Measurements from ENCODE around the gene VAV2. TPM values are rescaled to one million over a fixed set of nuclear protein-coding genes. Genes with fewer than 3 reads are reported as not detected.

VAV2 gene, protein sequence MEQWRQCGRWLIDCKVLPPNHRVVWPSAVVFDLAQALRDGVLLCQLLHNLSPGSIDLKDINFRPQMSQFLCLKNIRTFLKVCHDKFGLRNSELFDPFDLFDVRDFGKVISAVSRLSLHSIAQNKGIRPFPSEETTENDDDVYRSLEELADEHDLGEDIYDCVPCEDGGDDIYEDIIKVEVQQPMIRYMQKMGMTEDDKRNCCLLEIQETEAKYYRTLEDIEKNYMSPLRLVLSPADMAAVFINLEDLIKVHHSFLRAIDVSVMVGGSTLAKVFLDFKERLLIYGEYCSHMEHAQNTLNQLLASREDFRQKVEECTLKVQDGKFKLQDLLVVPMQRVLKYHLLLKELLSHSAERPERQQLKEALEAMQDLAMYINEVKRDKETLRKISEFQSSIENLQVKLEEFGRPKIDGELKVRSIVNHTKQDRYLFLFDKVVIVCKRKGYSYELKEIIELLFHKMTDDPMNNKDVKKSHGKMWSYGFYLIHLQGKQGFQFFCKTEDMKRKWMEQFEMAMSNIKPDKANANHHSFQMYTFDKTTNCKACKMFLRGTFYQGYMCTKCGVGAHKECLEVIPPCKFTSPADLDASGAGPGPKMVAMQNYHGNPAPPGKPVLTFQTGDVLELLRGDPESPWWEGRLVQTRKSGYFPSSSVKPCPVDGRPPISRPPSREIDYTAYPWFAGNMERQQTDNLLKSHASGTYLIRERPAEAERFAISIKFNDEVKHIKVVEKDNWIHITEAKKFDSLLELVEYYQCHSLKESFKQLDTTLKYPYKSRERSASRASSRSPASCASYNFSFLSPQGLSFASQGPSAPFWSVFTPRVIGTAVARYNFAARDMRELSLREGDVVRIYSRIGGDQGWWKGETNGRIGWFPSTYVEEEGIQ
- 10 to 100 TPM; 15.0 to 25.7 (median 20.5) TPM for total RNA-seq

DNA sequence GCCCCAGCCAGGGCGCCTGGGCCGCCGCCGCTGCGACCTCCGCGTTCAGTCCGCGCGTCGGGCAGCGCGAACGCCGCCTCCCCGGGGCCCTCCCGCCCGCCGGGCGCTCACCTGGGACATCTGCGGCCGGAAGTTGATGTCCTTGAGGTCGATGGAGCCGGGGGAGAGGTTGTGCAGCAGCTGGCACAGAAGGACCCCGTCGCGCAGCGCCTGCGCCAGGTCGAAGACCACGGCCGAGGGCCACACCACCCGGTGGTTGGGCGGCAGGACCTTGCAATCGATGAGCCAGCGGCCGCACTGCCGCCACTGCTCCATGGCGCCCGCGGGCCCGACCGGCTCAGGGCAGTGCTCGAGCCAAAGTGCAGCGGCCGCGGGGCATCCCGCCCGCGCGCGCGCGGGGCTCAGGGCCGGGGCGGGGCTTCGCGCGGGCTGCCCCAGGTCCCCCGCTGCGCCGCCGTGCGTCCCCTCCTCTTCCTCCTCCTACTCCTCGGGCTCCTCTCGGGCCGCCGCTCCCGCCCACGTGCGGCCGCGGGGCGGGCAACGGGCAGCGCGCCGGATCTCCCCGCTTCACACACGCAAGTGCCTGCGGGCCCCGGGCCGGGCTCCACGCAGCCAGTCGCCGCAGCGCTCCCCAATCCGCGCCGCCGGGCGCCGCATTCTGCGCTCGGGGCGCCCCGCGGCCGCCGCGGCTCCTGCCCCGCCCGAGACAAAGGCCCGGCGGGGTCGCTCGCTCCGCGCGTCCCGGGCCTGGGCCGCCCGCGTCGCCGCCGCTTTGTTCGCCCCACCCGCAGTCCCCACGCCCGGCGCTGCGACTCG is at the start of gene VAV2:
VAV2 (minus strand) TSS at position 361 of the 816 bp plus-strand sequence; CDS start at position 315, 46 bp downstream.
- intact Hi-C loops (cut with DNase I) = loop anchor here (5.0 kb wide), 1 partner anchor 60 kb away; no protein-coding TSS in a partner anchor
- H3K9me3 ChIP-seq = no peaks in the 10 kb centered on the region
- H3K4me1 ChIP-seq = peaks cover 26 to 37% of the 10 kb centered on the region in 2 donors
- no peaks in the 10 kb centered on the region for H3K36me3 ChIP-seq
- peak within 1 kb of the TSS; percentile 70 to 87 (median 83) for H3K27ac ChIP-seq
- 0 to 2% methylated on average over 4 to 21 of the region's 124 CpGs for WGBS, 2 donors
- DNase-seq = peak; percentile 73 to 75
- peak in 1 of 2 donors; percentile 45 for TF ChIP-seq POLR2A (IDR thresholded peaks at IDR 0.05)
- TF ChIP-seq, protein P1, sequence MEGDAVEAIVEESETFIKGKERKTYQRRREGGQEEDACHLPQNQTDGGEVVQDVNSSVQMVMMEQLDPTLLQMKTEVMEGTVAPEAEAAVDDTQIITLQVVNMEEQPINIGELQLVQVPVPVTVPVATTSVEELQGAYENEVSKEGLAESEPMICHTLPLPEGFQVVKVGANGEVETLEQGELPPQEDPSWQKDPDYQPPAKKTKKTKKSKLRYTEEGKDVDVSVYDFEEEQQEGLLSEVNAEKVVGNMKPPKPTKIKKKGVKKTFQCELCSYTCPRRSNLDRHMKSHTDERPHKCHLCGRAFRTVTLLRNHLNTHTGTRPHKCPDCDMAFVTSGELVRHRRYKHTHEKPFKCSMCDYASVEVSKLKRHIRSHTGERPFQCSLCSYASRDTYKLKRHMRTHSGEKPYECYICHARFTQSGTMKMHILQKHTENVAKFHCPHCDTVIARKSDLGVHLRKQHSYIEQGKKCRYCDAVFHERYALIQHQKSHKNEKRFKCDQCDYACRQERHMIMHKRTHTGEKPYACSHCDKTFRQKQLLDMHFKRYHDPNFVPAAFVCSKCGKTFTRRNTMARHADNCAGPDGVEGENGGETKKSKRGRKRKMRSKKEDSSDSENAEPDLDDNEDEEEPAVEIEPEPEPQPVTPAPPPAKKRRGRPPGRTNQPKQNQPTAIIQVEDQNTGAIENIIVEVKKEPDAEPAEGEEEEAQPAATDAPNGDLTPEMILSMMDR (IDR thresholded peaks at IDR 0.05) = no peak
- peak within 1 kb of the TSS; percentile 37 to 40 (median 38) for H3K4me3 ChIP-seq (replicated peaks in 1 of 3)
- H3K27me3 ChIP-seq = no peaks in the 10 kb centered on the region

DNA sequence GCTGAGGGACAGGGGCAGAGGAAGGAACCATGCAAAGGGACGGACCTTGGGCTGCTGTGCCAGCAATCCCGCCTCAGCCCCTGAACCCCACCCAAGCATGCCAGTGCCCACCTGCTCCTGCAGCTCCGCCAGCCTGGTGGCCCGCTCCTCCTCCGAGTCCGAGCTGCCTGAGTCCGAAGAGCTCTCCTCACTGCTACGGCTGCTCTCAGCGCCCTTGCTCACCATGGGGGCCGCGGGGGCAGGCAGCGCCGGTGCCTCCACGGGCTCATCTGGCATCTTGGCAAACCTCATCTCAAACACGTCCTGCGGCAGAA is 49.5 kb upstream of the VAV2 start:
- 96 to 98% methylated on average over 13 to 14 of the region's 16 CpGs for WGBS, 2 donors
- Histone ChIP-seq H3K9me3 (no peaks in the 10 kb centered on the region), H3K36me3 (peaks cover 38 to 50% of the 10 kb centered on the region in 2 donors), H3K27ac (no peak overlapping the region), H3K27me3 (no peaks in the 10 kb centered on the region), H3K4me3 (replicated peaks in 1 of 3) (no peak overlapping the region), H3K4me1 (peaks cover 0 to 8% of the 10 kb centered on the region in 2 donors)
- DNase-seq = no peak
- intact Hi-C loops (cut with DNase I) = no loop called here
- TF ChIP-seq, protein P1 (IDR thresholded peaks at IDR 0.05) = no peak
- TF ChIP-seq POLR2A (IDR thresholded peaks at IDR 0.05) = no peak

DNA sequence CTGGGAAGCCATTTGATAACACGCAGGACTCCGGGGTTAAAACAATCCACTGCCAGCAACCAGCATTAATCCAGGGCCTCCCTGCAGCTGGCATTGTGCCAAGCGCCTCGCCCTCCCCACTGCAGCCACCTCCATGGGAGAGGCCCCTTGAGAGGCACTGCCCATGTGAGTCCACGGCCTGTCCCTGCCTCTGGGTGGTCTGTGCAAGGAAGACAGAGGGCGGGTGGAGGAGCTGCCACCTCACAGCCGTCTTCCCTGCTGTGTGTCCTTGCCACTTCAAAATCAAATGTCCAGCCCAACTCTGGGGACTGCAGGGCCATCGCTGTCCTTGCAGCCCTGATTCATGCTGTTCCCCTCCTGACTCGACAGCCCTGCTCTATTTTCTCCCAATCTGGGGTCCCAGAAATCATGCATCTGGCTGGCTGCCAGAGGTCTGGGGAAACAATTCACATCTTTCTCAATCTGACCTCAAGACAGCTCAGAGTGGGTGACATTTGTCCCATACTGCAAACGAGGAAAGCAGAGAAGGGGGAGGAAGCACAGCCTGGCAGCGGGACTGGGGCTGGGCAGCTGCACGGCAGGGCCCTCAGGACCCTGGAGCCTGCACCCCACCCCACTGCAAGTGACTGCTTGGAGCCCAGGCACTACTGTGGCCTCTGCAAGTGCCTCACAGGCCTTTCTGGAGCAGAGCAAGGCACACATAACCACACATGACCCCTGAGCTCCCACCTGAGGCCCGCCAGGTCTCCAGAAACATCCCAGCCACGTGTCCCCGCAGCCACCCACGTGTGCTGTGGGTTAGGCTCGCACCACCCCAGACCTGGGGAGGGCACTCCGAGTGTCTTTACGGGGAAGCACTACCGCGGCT is 48.9 kb upstream of the VAV2 start:
- intact Hi-C loops (cut with DNase I) = no loop called here
- Histone ChIP-seq H3K27ac (no peak overlapping the region), H3K9me3 (no peaks in the 10 kb centered on the region), H3K27me3 (no peaks in the 10 kb centered on the region), H3K4me1 (peaks cover 0 to 8% of the 10 kb centered on the region in 2 donors), H3K36me3 (peaks cover 38 to 51% of the 10 kb centered on the region in 2 donors), H3K4me3 (replicated peaks in 1 of 3) (no peak overlapping the region)
- WGBS, 2 donors = 76 to 78% methylated on average over 11 to 12 of the region's 21 CpGs
- DNase-seq = no peak
- TF ChIP-seq, protein P1 (IDR thresholded peaks at IDR 0.05) = no peak
- no peak for TF ChIP-seq POLR2A (IDR thresholded peaks at IDR 0.05)

DNA sequence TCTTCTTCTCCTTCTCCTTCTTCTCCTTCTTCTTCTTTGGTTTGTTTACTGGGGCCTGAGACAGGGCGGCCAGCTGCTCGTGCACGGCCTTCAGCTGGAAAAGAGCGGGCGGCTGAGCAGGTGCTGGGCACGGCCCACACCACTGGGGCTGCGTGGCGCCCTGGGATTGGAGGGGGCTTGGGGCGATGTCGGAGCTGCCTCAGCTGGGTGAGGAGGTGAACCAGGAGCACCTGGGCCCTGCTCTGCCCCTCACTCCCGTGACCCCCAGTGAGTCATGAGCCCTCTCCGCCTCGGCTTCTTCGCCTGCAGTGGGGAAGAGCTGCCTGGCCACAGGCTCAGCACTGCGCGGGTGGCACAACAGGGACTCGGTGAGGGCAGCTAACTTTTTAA is 48.0 kb upstream of the VAV2 start:
- no peaks in the 10 kb centered on the region for H3K27me3 ChIP-seq
- TF ChIP-seq, protein P1 (IDR thresholded peaks at IDR 0.05) = no peak
- no peak for TF ChIP-seq POLR2A (IDR thresholded peaks at IDR 0.05)
- H3K36me3 ChIP-seq = peaks cover 44 to 51% of the 10 kb centered on the region in 2 donors
- no peak for DNase-seq
- no peak overlapping the region for H3K27ac ChIP-seq
- intact Hi-C loops (cut with DNase I) = no loop called here
- H3K4me3 ChIP-seq (replicated peaks in 1 of 3) = no peak overlapping the region
- no peaks in the 10 kb centered on the region for H3K9me3 ChIP-seq
- WGBS, 2 donors = 96 to 98% methylated on average over 17 of the region's 17 CpGs
- H3K4me1 ChIP-seq = peaks cover 0 to 8% of the 10 kb centered on the region in 2 donors
